ENCODE measurements around the gene CLPSL1. TPM values are rescaled to one million over a fixed set of nuclear protein-coding genes. Genes with fewer than 3 reads are reported as not detected.

Gene CLPSL1
- total and polyA plus RNA-seq, 2 of the 13 experiments (the other 11 are each of a cell fraction or from before 2014, with no cell fraction given): not detected

- DNase-seq (ENCODE audit: low spot score) (peak; percentile 96), FAIRE-seq (peak; percentile 71), ATAC-seq (peak; percentile 53)
- ChIA-PET POLR2A (interaction anchor here (0.9 to 1.8 kb wide), 8 partner anchors 9 to 472 kb away, joined by 3 to 19 read pairs (median 4); partner anchors contain the start of genes FKBP5 and ZNF76), CTCF (ENCODE audit: low intra/inter-chr PET ratio, low total read pairs) (interaction anchor here (0.9 to 1.3 kb wide), 2 partner anchors 43 to 148 kb away, joined by 3 to 5 read pairs; partner anchors contain the start of gene FKBP5)
- Histone ChIP-seq H3K4me3 (replicated peaks in 1 of 3; ENCODE audit: insufficient read depth in 1 of 3, low read depth in 2 of 3, low read length in 3 of 3) (peak overlapping the region; percentile 63 to 88 (median 74)), H4K20me1 (ENCODE audit: insufficient read depth, low read length) (no peaks in the 10 kb centered on the region), H3K27me3 (ENCODE audit: control insufficient read depth in 1 of 2, insufficient read depth in 2 of 2, low read length in 2 of 2) (no peaks in the 10 kb centered on the region; a peak in 1 of 5 replicates), H3K36me3 (replicated peaks in 1 of 2; ENCODE audit: control insufficient read depth in 1 of 2, insufficient read depth in 2 of 2, low read length in 2 of 2) (no peaks in the 10 kb centered on the region), H3K9me3 (ENCODE audit: low read length) (no peaks in the 10 kb centered on the region), H3K4me2 (ENCODE audit: low read depth, low read length) (peak overlapping the region; percentile 87), H3K79me2 (ENCODE audit: insufficient read depth, low read length) (no peaks in the 10 kb centered on the region), H3K4me1 (ENCODE audit: insufficient read depth, low read length) (peaks cover 64% of the 10 kb centered on the region), H2AFZ (ENCODE audit: low read length) (no peak overlapping the region), H3K27ac (ENCODE audit: extremely low read length, insufficient read depth, low read length) (peak overlapping the region; percentile 87), H3K9ac (ENCODE audit: insufficient read depth, low read depth, low read length) (peak overlapping the region; percentile 77)
- WGBS (ENCODE audit: low lambda C conversion rate): 2% methylated on average over 51 of the region's 61 CpGs
- intact Hi-C loops (cut with micrococcal nuclease; ENCODE audit: unreplicated experiment): loop anchor here (10.0 kb wide), 1 partner anchor 437 kb away; the partner anchor contains the start of gene DEF6
- in situ Hi-C loops (cut with HindIII; ENCODE audit: extremely low pct_ligation_motif_present, low pct_unique_long_range_greater_than_20kb): loop anchor here (10.0 kb wide), 1 partner anchor 417 kb away; no protein-coding TSS in a partner anchor
- TSS peak; percentile 93 for BruUV-seq (replicated peaks)
- TF ChIP-seq, protein P1, sequence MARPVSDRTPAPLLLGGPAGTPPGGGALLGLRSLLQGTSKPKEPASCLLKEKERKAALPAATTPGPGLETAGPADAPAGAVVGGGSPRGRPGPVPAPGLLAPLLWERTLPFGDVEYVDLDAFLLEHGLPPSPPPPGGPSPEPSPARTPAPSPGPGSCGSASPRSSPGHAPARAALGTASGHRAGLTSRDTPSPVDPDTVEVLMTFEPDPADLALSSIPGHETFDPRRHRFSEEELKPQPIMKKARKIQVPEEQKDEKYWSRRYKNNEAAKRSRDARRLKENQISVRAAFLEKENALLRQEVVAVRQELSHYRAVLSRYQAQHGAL (CRISPR knock-in tag; IDR thresholded peaks at IDR 0.05; ENCODE audit: not compliant biosample characterization): no peak
- TF ChIP-seq MAX (IDR thresholded peaks at IDR 0.05): peak; percentile 91
- TF ChIP-seq ZBTB4 (CRISPR knock-in tag; IDR thresholded peaks at IDR 0.05; ENCODE audit: borderline replicate concordance): no peak; the same call in 1 of the 2 replicates
- 0 out of 2 replicates have a peak, but pooled peaks have one; percentile 21 for TF ChIP-seq ZNF121 (CRISPR knock-in tag; IDR thresholded peaks at IDR 0.05)
- TF ChIP-seq, protein P2, sequence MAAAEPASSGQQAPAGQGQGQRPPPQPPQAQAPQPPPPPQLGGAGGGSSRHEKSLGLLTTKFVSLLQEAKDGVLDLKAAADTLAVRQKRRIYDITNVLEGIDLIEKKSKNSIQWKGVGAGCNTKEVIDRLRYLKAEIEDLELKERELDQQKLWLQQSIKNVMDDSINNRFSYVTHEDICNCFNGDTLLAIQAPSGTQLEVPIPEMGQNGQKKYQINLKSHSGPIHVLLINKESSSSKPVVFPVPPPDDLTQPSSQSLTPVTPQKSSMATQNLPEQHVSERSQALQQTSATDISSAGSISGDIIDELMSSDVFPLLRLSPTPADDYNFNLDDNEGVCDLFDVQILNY (CRISPR knock-in tag; conservative IDR thresholded peaks at IDR 0.05): peak; percentile 49; the same call in 1 of the 2 replicates
- TF ChIP-seq, protein P3, sequence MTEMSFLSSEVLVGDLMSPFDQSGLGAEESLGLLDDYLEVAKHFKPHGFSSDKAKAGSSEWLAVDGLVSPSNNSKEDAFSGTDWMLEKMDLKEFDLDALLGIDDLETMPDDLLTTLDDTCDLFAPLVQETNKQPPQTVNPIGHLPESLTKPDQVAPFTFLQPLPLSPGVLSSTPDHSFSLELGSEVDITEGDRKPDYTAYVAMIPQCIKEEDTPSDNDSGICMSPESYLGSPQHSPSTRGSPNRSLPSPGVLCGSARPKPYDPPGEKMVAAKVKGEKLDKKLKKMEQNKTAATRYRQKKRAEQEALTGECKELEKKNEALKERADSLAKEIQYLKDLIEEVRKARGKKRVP (CRISPR knock-in tag; IDR thresholded peaks at IDR 0.05): peak in 1 of 2 experiments; percentile 39; a peak in 2 of 4 replicates
- 0 out of 2 replicates have a peak, but pooled peaks have one; percentile 1 for TF ChIP-seq CREB1 (IDR thresholded peaks at IDR 0.05)
- peak; percentile 34; the same call in 1 of the 2 replicates for TF ChIP-seq CREB1 (CRISPR knock-in tag; IDR thresholded peaks at IDR 0.05)
- peak; percentile 89 for TF ChIP-seq ZNF274 (CRISPR knock-in tag; IDR thresholded peaks at IDR 0.05)
- peak; percentile 49 for TF ChIP-seq MED8 (CRISPR knock-in tag; IDR thresholded peaks at IDR 0.05; ENCODE audit: insufficient replicate concordance)
- no peak for TF ChIP-seq XBP1 (CRISPR knock-in tag; IDR thresholded peaks at IDR 0.05)
- peak; percentile 98 for TF ChIP-seq PATZ1 (CRISPR knock-in tag; IDR thresholded peaks at IDR 0.05)
Measured at GRCh38 chr6:35731736-35732532, 48.9 kb upstream of the CLPSL1 start.
